Keratinocyte (primary cell): ENCODE measurements around the gene ACTN4.

Experiments
- CTCF ChIP-seq, 3 experiments: IDR thresholded peaks in 1 of 3; conservative IDR thresholded peaks in 1 of 3; optimal IDR thresholded peaks in 1 of 3; 2 replicates in 2 of 3; 3 replicates in 1 of 3; pipeline versions ENCODE3 to v1.5.1; 2011; ENCODE audit warnings: low read length in 3 of 3, mild to moderate bottlenecking in 3 of 3, moderate library complexity in 2 of 3, control low read depth in 1 of 3, inconsistent platforms in 1 of 3; ENCODE audit not compliant: insufficient read depth in 2 of 3; ENCODE audit errors: extremely low read depth in 1 of 3
- EZH2 ChIP-seq: IDR thresholded peaks from one replicate; pipeline ENCODE4 v1.6.1; 2012; ENCODE audit warnings: inconsistent platforms, mild to moderate bottlenecking, low read length, moderate library complexity

- no peak for TF ChIP-seq CTCF (optimal IDR thresholded peaks at IDR 0.05 in 1 of 3, IDR thresholded peaks at IDR 0.05 in 1 of 3, conservative IDR thresholded peaks at IDR 0.05 in 1 of 3; ENCODE audit: extremely low read depth in 1 of 3, insufficient read depth in 2 of 3, low read length in 3 of 3)
- no peak for TF ChIP-seq EZH2
Observed at GRCh38 chr19:38678891-38679494, 31.5 kb downstream of the ACTN4 start.
